HepG2 (cell line): ENCODE results near the gene C13orf42. TPM values are rescaled to one million over a fixed set of nuclear protein-coding genes. Genes with fewer than 3 reads are reported as not detected.

Source experiments
- ATAC-seq: fragments of 200-7000 bp; cut with Tn5 transposase; 3 replicates; pipeline ENCODE4 v1.9.1; 2020; ENCODE audit warnings: mild to moderate bottlenecking, moderate library complexity
- BruUV-seq: library from RNA; stranded (reverse); fragments of 400-500 nt; replicated peaks from 2 replicates; lab custom pipeline; 2021; lab: Mats Ljungman, UMichigan
- CTCF ChIA-PET: fragments of 300-600 bp; formaldehyde crosslinking; extraction: SDS; loops from one replicate; lab custom pipeline; 2021; ENCODE audit warnings: low total read pairs, inconsistent platforms, low intra/inter-chr PET ratio; lab: Yijun Ruan, JAX
- POLR2A ChIA-PET: fragments of 350-600 bp; sonication (Branson Sonifier 250); formaldehyde crosslinking; loops from one replicate; lab custom pipeline; 2020; ENCODE audit warnings: antibody characterized with exemption, inconsistent platforms; lab: Yijun Ruan, JAX
- DNase-seq: peaks from one replicate; pipeline ENCODE4 v3.0.0-alpha.2; 2015; ENCODE audit warnings: low spot score
- FAIRE-seq: peaks from 3 replicates; lab custom pipeline; 2011; peaks lifted over from hg19 to GRCh38; lab: Jason Lieb, UNC
- H2AFZ ChIP-seq: one replicate; pipeline ENCODE4 v1.6.1; 2011; ENCODE audit warnings: low read length, inconsistent platforms
- H3K27ac ChIP-seq: fragments of 300-600 bp; 3 replicates; pipeline ENCODE4 v1.8.0; 2011; ENCODE audit warnings: mixed run types, mild to moderate bottlenecking, mixed read lengths, low read length, inconsistent platforms; ENCODE audit not compliant: insufficient read depth; ENCODE audit errors: extremely low read length
- H3K27me3 ChIP-seq, 2 experiments: fragments of 200-600 bp in 1 of 2; 2 replicates in 1 of 2; 3 replicates in 1 of 2; pipeline versions ENCODE4 v1.6.0 to v1.8.0; 2011; ENCODE audit warnings: low read length in 2 of 2, mild to moderate bottlenecking in 2 of 2, moderate library complexity in 2 of 2, inconsistent platforms in 1 of 2; ENCODE audit not compliant: insufficient read depth in 2 of 2, control insufficient read depth in 1 of 2
- H3K36me3 ChIP-seq, 2 experiments: fragments of 200-600 bp in 1 of 2; replicated peaks in 1 of 2; 2 replicates in 1 of 2; 3 replicates in 1 of 2; pipeline versions ENCODE4 v1.5.1 to v1.8.0; 2011; ENCODE audit warnings: low read length in 2 of 2, inconsistent platforms in 1 of 2; ENCODE audit not compliant: insufficient read depth in 2 of 2, control insufficient read depth in 1 of 2
- H3K4me1 ChIP-seq: 2 replicates; pipeline ENCODE4 v1.5.1; 2012; ENCODE audit warnings: low read length, inconsistent platforms; ENCODE audit not compliant: insufficient read depth
- H3K4me2 ChIP-seq: 2 replicates; pipeline ENCODE4 v1.6.0; 2011; ENCODE audit warnings: low read depth, low read length, inconsistent platforms
- H3K4me3 ChIP-seq, 3 experiments: fragments of 200-600 bp in 1 of 3; sonication (generic), shearing (Covaris generic) in 1 of 3; replicated peaks in 1 of 3; 2 replicates each; pipeline ENCODE4 v1.5.1; 2011 to 2016; ENCODE audit warnings: low read length in 3 of 3, inconsistent platforms in 2 of 3, low read depth in 2 of 3, mild to moderate bottlenecking in 2 of 3, control low read depth in 1 of 3, mixed read lengths in 1 of 3; ENCODE audit not compliant: insufficient read depth in 1 of 3
- H3K79me2 ChIP-seq: one replicate; pipeline ENCODE4 v1.6.1; 2011; ENCODE audit warnings: low read length, inconsistent platforms; ENCODE audit not compliant: insufficient read depth
- H3K9ac ChIP-seq: 2 replicates; pipeline ENCODE4 v1.6.0; 2011; ENCODE audit warnings: mild to moderate bottlenecking, low read depth, low read length, inconsistent platforms; ENCODE audit not compliant: insufficient read depth
- H3K9me3 ChIP-seq: 2 replicates; pipeline ENCODE4 v1.5.1; 2012; ENCODE audit warnings: mild to moderate bottlenecking, low read length
- H4K20me1 ChIP-seq: 2 replicates; pipeline ENCODE4 v1.6.0; 2011; ENCODE audit warnings: inconsistent platforms, mild to moderate bottlenecking, low read length, moderate library complexity; ENCODE audit not compliant: insufficient read depth
- HOXA3 ChIP-seq: sonication (generic); formaldehyde crosslinking; IDR thresholded peaks from 2 replicates; pipeline ENCODE4 v1.5.0; 2020; ENCODE audit warnings: missing genetic modification reagents
- MEIS1 ChIP-seq: sonication (generic); formaldehyde crosslinking; IDR thresholded peaks from 2 replicates; pipeline ENCODE4 v1.9.0; 2021; ENCODE audit warnings: mild to moderate bottlenecking, missing genetic modification reagents, moderate library complexity, borderline replicate concordance
- PHF5A ChIP-seq: IDR thresholded peaks from one replicate; pipeline ENCODE4 v1.6.1; 2018; ENCODE audit warnings: low read depth, missing genetic modification reagents; ENCODE audit not compliant: unreplicated experiment
- POGZ ChIP-seq: sonication (generic); formaldehyde crosslinking; IDR thresholded peaks from 2 replicates; pipeline ENCODE4 v1.4.0; 2020; ENCODE audit warnings: mild to moderate bottlenecking, missing genetic modification reagents
- XRCC5 ChIP-seq: fragments of 200-400 bp; formaldehyde crosslinking; optimal IDR thresholded peaks from 2 replicates; pipeline ENCODE3; 2017; ENCODE audit warnings: mild to moderate bottlenecking, low read length
- YY1 ChIP-seq: IDR thresholded peaks from 2 replicates; pipeline ENCODE4 v1.6.1; 2011; ENCODE audit warnings: low read length, low read depth, moderate library complexity, mild to moderate bottlenecking; ENCODE audit not compliant: insufficient read depth, insufficient replicate concordance
- ZBTB8A ChIP-seq: sonication (generic); formaldehyde crosslinking; IDR thresholded peaks from 2 replicates; pipeline ENCODE4 v1.4.0; 2020; ENCODE audit warnings: mild to moderate bottlenecking, low read depth, missing genetic modification reagents, borderline replicate concordance
- ZNF234 ChIP-seq: sonication (generic); formaldehyde crosslinking; conservative IDR thresholded peaks from 2 replicates; pipeline ENCODE4 v1.5.1; 2020; ENCODE audit warnings: mild to moderate bottlenecking, missing genetic modification reagents
- ZNF263 ChIP-seq: sonication (generic); formaldehyde crosslinking; IDR thresholded peaks from 2 replicates; pipeline ENCODE4 v1.4.0; 2020; ENCODE audit warnings: missing genetic modification reagents
- ZNF557 ChIP-seq: sonication (generic); formaldehyde crosslinking; IDR thresholded peaks from 2 replicates; pipeline ENCODE4 v1.4.0; 2020; ENCODE audit warnings: missing genetic modification reagents
- ZNF597 ChIP-seq: sonication (generic); formaldehyde crosslinking; IDR thresholded peaks from 2 replicates; pipeline ENCODE4 v1.5.0; 2020; ENCODE audit warnings: missing genetic modification reagents
- ZNF703 ChIP-seq: sonication (generic); formaldehyde crosslinking; IDR thresholded peaks from 2 replicates; pipeline ENCODE4 v1.5.1; 2020; ENCODE audit warnings: missing genetic modification reagents, mild to moderate bottlenecking, moderate library complexity, borderline replicate concordance
- WGBS: methylation state at CpG from one replicate; pipeline ENCODE4 v1.1.6; 2017; ENCODE audit warnings: low lambda C conversion rate; 5-methylcytosine and 5-hydroxymethylcytosine counted together
- in situ Hi-C: cut with HindIII; loops from 2 replicates; pipeline ENCODE4 v1.10.0; 2017; ENCODE audit warnings: low pct_unique_long_range_greater_than_20kb; ENCODE audit not compliant: extremely low pct_ligation_motif_present
- intact Hi-C: fragments of 100-400 bp; cut with micrococcal nuclease; formaldehyde crosslinking; loops from one replicate; pipeline ENCODE4 v1.10.0; 2022; ENCODE audit not compliant: unreplicated experiment
- polyA plus RNA-seq, 8 experiments: library from polyadenylated mRNA; depleted of rRNA in 3 of 8; stranded (reverse) in 7 of 8; unstranded in 1 of 8; fragments of >200 nt; fragmentation: Illumina TruSeq in 4 of 8; extraction: Trizol in 4 of 8; gene quantifications; 2 replicates each; pipeline versions ENCODE4 v1.2.1 to v1.2.3, GENCODE V29; 2011 to 2016; ENCODE audit warnings: low read depth in 4 of 8, missing spikeins in 1 of 8, mixed read lengths in 1 of 8; ENCODE audit not compliant: insufficient read depth in 1 of 8
- total RNA-seq, 5 experiments: library from RNA; depleted of rRNA; stranded (reverse); fragments of >200 nt; fragmentation: Illumina TruSeq; extraction: Trizol; gene quantifications; 2 replicates each; pipeline ENCODE4 v1.2.3, GENCODE V29; 2016; ENCODE audit warnings: low read depth in 1 of 5
- TF ChIP-seq, protein P1 (sequence below): sonication (generic); formaldehyde crosslinking; IDR thresholded peaks from 2 replicates; pipeline ENCODE4 v1.4.0; 2020; ENCODE audit warnings: mild to moderate bottlenecking, missing genetic modification reagents
- TF ChIP-seq, protein P2 (sequence below): sonication (generic); formaldehyde crosslinking; IDR thresholded peaks from 2 replicates; pipeline ENCODE4 v1.9.0; 2021; ENCODE audit warnings: missing genetic modification reagents, borderline replicate concordance
- TF ChIP-seq, protein P3 (sequence below): sonication (generic); formaldehyde crosslinking; IDR thresholded peaks from 2 replicates; pipeline ENCODE4 v1.8.0; 2022; ENCODE audit warnings: mild to moderate bottlenecking, missing genetic modification reagents, borderline replicate concordance
- TF ChIP-seq, protein P4 (sequence below): sonication (generic); formaldehyde crosslinking; IDR thresholded peaks from 2 replicates; pipeline ENCODE4 v1.4.0; 2020; ENCODE audit warnings: mild to moderate bottlenecking, missing genetic modification reagents

Gene C13orf42
- total and polyA plus RNA-seq, 2 of the 13 experiments (the other 11 are each of a cell fraction or from before 2014, with no cell fraction given), result not detected

- TF ChIP-seq PHF5A, result no peak
- TF ChIP-seq, protein P1, sequence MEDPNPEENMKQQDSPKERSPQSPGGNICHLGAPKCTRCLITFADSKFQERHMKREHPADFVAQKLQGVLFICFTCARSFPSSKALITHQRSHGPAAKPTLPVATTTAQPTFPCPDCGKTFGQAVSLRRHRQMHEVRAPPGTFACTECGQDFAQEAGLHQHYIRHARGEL (CRISPR knock-in tag), result no peak
- TF ChIP-seq ZNF703, result no peak
These were observed 70.6 kb downstream of the C13orf42 start (continued) for GRCh38 chr13:51040431-51040830.

DNA sequence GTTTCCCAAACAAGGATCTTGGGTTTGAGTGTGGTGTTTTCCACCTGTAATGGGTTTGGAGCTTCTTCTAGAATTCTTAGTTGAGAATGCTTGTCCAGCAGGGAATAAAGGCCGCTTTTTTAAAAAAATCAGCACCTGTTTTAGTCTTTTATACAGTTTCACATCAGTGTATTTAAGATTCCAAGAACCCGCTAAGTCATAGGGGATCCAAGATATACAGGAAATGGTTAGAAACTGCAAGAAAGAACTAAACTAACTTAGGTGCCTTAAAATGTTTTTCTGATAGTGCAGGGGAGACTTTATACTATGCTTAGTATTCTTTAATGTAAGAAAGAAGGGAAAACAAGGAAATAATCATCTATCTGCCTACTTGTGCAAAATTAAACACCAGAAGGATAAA is 74.7 kb downstream of the C13orf42 start:
- FAIRE-seq (no peak), DNase-seq (no peak), ATAC-seq (no peak)
- BruUV-seq, result no TSS peak
- peaks cover 22% of the 10 kb centered on the region for H3K4me1 ChIP-seq
- H3K27me3 ChIP-seq, result peaks cover 0 to 1% of the 10 kb centered on the region in 2 experiments; a peak in 1 of 5 replicates
- no peaks in the 10 kb centered on the region for H3K36me3 ChIP-seq
- no peak overlapping the region for H3K27ac ChIP-seq
- H4K20me1 ChIP-seq, result no peaks in the 10 kb centered on the region
- no peaks in the 10 kb centered on the region for H3K79me2 ChIP-seq
- no peaks in the 10 kb centered on the region for H3K9me3 ChIP-seq
- in situ Hi-C loops, result no loop called here
- H3K4me2 ChIP-seq, result no peak overlapping the region
- H3K9ac ChIP-seq, result no peak overlapping the region
- intact Hi-C loops, result no loop called here
- H2AFZ ChIP-seq, result no peak overlapping the region
- CTCF ChIA-PET, result no interaction called here
- H3K4me3 ChIP-seq, result no peak overlapping the region
- POLR2A ChIA-PET, result no interaction called here
- WGBS, result 52% methylated on average over 2 of the region's 2 CpGs
- TF ChIP-seq, protein P2, sequence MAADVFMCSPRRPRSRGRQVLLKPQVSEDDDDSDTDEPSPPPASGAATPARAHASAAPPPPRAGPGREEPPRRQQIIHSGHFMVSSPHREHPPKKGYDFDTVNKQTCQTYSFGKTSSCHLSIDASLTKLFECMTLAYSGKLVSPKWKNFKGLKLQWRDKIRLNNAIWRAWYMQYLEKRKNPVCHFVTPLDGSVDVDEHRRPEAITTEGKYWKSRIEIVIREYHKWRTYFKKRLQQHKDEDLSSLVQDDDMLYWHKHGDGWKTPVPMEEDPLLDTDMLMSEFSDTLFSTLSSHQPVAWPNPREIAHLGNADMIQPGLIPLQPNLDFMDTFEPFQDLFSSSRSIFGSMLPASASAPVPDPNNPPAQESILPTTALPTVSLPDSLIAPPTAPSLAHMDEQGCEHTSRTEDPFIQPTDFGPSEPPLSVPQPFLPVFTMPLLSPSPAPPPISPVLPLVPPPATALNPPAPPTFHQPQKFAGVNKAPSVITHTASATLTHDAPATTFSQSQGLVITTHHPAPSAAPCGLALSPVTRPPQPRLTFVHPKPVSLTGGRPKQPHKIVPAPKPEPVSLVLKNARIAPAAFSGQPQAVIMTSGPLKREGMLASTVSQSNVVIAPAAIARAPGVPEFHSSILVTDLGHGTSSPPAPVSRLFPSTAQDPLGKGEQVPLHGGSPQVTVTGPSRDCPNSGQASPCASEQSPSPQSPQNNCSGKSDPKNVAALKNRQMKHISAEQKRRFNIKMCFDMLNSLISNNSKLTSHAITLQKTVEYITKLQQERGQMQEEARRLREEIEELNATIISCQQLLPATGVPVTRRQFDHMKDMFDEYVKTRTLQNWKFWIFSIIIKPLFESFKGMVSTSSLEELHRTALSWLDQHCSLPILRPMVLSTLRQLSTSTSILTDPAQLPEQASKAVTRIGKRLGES (CRISPR knock-in tag), result no peak
- TF ChIP-seq ZNF597 (no peak), XRCC5 (no peak), MEIS1 (CRISPR knock-in tag) (no peak), ZNF234 (CRISPR knock-in tag) (no peak), ZBTB8A (CRISPR knock-in tag) (no peak), YY1 (no peak), ZNF263 (CRISPR knock-in tag) (no peak), ZNF557 (no peak), POGZ (no peak), HOXA3 (no peak)
- TF ChIP-seq, protein P3, sequence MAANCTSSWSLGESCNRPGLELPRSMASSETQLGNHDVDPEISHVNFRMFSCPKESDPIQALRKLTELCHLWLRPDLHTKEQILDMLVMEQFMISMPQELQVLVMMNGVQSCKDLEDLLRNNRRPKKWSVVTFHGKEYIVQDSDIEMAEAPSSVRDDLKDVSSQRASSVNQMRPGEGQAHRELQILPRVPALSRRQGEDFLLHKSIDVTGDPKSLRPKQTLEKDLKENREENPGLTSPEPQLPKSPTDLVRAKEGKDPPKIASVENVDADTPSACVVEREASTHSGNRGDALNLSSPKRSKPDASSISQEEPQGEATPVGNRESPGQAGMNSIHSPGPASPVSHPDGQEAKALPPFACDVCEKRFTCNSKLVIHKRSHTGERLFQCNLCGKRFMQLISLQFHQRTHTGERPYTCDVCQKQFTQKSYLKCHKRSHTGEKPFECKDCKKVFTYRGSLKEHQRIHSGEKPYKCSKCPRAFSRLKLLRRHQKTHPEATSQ (CRISPR knock-in tag), result no peak
- TF ChIP-seq, protein P4, sequence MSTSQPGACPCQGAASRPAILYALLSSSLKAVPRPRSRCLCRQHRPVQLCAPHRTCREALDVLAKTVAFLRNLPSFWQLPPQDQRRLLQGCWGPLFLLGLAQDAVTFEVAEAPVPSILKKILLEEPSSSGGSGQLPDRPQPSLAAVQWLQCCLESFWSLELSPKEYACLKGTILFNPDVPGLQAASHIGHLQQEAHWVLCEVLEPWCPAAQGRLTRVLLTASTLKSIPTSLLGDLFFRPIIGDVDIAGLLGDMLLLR (CRISPR knock-in tag), result no peak
